HG02943 (cell line): ENCODE measurements around the gene FMN1.

Experiments
- ATAC-seq: cut with Tn5 transposase; IDR thresholded peaks from one replicate; pipeline ENCODE4 v1.9.1; 2021; ENCODE audit warnings: mild to moderate bottlenecking, low read depth, moderate library complexity; ENCODE audit not compliant: unreplicated experiment

The FMN1 gene

DNA sequence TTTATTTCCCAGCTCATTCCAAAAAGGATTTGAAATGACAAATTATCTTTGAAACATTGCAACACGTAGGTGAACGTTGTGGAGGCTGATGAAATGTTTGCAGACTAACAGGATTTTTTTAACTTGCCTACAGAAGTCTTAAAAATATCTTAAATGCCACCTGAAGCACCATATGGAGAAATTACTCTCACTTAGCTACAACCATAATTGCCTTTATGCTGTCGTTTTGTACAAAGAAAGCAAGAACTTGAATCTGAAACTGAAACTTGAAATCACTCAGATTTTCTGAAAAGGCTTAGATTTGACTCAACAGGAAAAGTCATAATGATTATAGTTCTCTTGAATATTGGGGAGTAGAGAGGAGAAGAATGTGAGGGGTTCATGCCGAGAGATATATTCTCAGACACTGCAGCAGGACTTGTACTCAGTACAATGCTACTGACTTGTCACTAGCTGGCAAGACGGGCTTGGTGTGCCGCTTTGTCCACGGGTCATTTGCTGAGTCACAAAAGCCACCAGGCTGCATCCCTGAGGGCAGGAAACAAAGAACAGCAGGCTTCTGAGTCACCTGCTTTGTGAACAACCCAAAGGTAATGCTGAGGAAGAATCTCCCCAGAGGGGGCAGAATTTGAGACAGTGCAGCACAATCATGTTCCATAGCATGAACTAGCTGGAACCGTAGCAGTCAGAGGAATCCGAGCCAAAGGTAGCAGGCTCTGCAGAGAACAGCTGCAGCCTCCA lies 7.1 kb upstream of the FMN1 start:
- ATAC-seq: peak; percentile 79

DNA sequence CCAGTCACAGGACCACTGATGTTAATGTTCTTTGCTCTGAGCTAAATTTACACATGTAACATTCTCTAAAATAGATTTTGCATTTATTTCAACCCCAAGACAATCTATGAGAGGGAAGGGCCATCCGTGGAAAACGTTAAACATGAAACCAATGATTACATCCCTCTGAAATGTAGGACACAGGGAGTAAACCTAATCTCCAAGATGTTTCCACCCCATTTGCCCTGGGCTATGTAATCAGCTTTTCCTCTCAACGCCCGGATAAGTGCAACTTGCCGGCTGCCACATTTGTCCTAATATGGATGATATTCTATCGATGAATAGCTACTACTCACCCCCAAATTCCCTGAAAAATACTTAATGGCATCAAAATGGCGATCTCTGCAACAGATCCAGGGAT lies 6.4 kb upstream of the FMN1 start:
- ATAC-seq: no peak

DNA sequence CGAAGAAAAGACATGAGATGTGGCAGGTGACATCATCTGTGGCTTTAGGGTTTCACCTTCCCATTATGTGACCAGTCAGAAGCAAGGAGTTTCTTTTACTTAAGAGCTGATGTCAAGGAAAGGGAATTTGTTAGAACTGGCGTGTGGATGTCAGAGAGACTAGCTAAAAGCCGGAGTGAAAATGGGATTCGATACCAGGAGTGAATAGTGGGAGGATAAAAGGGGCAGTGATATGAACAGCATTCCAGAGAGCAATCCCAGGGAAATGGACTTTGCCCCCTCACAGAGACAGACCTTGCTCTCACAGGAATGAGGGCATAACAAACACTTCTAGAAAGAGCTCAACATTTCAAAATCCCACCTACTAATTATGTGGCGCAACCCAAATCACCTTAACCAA lies 5.9 kb upstream of the FMN1 start:
- no peak for ATAC-seq

DNA sequence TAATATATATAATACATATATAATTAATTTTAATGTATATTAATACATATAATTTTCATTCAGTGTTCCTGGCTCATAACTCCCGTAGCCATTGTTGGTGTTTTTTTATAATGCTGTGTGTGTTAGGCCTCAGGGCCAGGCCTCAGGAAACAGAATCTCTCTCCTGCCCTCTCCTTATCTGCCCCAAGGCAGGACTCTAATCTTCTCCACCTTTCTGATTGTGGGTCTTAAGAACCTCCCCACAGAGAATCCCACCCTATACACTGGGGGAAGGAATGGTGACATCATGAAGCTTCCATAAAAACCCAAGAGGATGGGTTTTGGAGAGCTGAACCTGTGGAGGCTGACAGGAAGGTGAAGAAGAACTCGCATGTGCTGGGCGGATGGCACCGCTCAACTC lies 4.0 kb upstream of the FMN1 start:
- ATAC-seq: no peak

DNA sequence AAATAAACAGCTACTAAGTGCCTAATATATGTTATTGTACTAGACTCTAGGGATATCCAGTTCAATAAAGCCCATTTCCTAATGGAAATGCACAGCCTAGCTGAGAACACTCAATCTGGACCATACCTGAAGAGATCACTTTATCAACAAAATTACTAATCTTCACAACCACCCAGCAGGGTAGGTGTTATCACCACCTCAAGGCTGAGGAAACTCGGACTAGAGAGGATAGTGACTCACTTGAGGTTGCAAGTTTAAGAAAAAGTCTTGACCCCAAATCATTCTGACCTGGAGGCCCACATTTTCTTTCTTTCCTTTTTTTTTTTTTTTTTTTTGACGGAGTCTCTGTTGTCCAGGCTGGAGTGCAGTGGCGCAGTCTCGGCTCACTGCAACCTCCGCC lies 3.1 kb upstream of the FMN1 start:
- ATAC-seq: no peak

DNA sequence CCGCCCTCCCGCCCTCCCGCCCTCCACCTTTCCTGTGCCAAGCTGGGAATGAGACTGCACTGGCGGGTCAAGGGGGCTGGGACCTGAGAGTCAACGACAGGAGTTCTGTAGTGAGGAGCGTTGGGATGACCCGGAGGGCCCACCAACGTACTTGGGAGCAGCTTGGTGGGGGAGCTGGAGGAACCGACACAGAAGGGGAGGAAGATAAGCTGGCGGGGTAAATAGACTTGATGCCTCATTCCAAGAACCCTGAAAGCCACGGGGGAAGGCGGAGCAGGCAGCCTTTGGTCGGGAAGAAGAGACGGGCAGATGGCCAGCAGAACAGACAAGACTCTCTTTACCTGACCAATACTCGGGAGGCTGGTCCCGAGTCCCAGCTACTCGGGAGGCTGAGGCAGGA lies 277 bp downstream of the FMN1 start:
- ATAC-seq: no peak

DNA sequence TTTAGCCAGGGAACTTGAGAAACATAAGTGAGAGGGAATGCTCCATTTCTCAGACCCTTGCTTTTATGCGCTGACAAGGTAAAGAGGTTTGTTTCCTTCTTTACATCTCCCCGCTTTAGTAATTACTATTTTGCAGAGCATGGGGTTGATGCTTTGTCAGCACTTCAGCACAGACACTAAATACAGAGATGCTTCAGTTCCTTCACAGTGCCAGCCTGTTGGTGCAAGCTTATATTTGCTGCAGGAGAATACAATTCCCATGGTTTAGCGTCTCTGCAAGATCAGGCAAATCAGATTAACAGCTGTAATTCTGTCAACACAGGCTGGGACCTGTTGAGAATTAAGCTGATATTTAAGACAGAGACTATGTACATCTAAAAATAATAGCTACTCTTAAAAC lies 2.9 kb downstream of the FMN1 start:
- no peak for ATAC-seq

DNA sequence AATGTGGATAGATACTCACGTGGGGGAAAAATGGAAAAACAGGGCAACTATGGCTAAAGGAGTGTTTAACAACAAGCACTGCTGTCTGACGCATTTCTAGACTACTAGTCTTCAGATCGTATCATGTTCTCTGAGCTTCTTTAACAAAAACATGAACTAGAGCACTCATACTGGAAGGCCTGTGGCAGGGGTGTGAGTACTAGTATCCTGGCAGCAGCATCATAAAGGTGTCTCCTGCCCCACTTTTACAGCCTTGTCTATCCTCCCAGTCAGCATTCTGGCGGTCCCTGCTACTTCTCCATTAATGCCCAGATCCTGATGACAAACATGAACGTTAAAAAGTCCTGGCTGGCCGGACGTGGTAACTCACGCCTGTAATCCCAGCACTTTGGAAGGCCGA lies 4.0 kb downstream of the FMN1 start:
- ATAC-seq: no peak

DNA sequence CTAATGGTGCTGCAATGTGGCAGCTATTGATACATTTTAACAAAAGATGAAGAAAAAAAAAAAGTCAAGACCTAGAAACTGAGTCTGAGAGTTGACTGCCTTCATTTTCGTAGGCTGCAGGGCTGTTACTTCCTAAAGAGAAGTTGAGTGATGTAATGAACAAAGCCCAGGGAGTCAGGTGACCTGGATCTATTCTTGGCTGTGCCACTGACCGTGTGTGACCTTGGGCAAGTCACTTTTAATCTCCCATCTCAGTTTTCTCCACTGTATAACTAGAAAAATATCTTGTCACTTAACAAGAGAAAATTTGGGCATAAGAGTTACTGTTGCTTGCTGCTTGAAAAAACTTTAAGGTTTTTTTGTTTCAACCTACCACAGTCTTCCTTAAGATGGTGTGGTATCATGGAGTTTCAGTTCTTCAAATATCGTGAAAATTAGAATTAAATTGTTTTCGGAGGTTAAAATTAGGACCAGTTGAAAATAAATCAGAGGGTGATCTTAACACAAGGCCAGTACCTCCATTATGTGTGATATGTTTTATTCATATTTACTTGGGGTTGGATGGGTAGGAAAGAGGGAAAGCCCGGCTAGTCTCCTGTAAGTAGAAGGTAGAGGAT lies 5.8 kb downstream of the FMN1 start:
- no peak for ATAC-seq

DNA sequence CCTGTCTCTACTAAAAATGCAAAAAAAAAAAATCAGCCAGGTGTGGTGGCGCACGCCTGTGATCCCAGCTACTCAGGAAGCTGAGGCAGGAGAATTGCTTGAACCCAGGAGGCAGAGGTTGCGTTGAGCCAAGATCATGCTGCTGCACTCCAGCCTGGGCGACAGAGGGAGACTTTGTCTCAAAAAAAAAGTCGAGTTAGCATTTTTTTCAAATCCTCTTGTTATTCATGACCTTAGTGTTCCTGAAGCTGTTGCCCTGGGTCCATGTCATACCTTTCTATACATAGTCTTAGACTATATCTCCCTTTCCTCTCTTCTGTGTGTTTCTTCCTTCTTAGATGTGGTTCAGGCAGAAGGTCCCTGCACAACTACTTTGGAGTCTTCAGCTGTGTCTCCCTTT lies 6.4 kb downstream of the FMN1 start:
- no peak for ATAC-seq

DNA sequence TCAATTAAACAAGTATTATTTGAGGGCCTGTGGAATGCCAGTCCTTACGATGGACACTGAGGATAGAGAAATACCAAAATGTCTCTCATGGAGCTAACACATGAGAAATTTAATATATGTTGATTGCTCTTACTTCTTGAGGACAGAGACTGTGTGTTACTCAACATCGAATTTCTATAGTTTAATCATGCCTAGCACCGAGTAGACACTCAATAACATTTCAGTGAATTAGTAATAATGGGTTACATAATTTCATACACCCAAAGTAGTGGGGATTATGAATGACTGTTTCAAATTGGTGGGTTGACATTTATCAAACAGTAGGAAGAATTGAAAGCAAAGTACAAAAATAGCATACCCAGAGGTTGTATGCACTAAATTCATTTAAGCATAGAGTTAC lies 11.2 kb downstream of the FMN1 start:
- ATAC-seq: no peak

DNA sequence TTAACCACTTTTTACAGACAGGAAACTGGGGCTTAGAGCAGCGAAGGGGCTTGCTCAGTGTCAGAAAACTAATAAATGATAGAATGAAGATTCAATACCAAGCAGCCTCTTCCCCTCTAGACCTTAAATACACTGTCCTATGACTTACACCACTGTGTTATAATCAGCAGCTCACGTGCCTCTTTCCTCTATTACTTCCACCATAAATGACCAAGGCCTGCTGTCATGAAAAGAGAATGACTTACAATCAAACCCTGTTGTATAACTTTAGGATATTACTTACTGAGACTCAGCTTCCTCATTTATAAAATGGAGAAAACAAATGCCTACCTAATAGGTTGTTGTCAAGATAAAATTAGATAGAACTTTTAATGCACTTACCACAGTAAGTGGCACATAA lies 11.6 kb downstream of the FMN1 start:
- ATAC-seq: no peak

DNA sequence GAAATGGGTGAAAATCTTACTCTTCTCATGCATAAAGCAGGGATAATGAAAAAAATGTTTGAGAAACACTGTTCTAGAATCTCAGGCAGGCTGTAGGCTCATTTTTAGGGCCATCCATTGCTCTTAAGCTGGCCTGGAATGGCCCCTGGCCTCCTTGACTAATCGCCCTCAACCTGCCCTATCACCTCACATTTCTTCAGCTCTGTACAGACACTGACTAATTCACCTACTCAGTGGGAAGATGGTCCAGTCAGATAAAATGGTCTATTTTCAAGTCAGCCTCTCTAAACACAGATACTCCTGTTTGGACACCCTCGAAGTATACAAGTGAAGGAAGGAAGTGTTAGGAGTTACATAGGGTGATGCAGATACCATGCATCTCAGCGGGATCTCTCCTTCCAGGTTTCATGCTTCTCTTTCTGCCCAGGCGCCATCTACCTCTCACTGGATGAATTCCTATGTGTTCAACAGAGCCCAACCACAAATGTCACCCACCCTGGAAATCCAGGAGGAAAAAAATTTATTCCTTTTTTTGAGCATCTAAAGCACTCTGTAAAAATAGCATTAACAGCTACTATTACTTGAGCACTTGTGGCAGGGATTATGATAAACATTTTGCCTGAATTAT lies 12.1 kb downstream of the FMN1 start:
- no peak for ATAC-seq

DNA sequence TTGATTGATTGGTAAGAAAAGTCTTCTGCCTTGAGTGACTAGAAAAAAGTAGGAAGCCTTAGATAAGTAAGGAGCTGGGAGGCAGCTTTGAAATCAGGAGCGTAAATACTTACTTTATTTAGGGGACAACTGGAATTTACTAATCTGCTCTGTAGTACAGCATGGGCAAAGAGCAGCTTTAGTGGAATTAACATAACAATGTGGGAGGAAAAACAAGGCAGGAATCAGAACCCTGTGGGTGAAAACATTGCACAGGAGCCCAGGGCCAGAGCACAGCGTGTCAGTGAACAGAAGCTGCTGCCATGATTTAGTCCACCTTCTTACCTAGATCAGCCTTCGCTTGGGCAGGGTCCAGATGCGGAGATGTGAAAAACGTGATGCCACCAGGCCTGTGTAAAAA lies 14.6 kb downstream of the FMN1 start:
- no peak for ATAC-seq

DNA sequence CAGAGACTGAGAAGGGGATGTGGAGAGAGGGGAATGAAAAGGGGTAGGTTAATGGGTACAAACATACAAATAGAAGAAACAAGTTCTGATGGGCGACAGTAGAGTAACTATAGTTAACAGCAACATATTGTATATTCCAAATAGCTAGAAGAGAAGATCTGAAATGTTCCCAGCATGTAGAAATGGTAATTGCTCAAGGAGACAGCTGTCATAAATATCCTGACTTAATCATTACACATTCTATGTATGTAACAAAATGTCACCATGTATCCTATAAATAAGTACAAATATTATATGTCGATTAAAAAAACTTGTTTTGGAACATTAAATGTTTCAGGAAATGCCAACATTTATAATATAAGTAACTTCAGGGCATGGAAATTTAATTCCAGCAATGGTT lies 23.3 kb downstream of the FMN1 start:
- no peak for ATAC-seq

DNA sequence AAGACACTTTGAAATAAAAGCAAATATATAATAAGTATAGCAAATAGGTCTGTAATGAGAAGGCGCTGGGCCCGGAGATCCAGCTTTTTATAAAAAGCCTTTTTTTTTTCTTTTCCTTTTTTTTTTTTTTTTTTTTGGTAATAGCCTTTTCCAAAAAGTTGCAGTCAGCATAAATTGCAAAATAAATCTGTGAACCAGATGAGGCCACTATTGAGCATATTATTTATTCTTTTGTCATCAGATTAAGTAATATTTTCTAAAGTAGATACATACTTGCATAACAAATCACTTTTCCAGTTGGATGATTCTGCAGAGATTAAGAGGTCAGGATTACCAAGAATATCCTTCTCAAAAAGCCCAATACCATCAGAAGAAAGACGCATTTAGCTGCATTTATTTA lies 24.9 kb downstream of the FMN1 start:
- ATAC-seq: no peak

DNA sequence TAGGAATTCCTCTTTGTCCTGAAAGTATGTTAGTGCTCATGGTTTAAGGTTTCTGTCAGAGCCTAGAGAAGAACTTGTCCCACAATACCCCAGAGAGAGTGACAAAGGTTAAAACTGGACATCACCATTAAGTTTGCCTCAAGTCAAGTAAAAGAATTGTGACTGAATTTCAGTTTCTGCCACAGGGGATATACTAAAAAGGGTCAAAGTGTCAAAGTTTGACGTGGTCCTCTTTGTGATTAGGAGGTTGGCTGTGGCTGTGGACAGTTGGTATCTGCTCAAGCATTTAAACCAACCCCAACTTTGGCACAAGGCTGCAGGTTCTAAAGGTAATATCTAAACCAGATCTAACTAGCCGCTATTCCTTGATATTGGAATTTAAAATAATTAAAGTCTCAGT lies 26.1 kb downstream of the FMN1 start:
- no peak for ATAC-seq

DNA sequence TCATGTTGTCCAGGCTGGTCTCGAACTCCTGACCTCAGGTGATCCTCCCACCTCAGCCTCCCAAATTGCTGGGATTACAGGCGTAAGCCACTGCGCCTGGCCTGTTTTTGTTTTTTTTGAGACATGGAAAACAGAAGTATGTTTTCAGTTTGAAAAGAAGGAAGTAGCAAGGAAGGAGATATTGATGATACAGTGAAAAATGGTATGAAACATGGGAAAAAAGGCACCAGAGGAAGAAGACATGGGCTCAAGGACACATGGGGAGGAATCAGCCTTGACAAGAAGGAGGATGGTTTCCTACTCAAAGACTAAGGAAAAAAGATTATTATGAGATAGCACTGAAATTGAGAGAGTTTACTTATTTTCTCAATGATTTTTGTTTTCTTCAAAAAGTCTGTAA lies 30.7 kb downstream of the FMN1 start:
- no peak for ATAC-seq

DNA sequence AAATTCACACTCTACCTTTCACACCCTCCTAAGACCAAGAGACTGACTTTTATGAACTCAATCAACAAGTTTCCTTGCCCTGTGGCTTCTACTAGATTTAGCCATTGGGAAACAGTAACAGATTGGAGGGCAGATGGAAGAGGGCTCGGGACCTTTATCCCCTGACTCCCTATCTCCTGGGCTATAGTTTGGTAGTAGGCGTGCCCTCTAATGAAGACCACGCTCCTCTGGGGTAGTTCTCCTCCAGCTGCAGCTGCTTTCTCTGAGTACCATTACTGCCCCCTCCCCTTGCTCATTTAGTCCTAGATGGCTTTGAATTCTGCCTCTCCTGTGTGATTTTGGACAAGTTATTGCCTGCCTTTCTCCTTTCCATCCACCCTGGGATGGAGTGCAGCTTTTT lies 33.3 kb downstream of the FMN1 start:
- no peak for ATAC-seq

DNA sequence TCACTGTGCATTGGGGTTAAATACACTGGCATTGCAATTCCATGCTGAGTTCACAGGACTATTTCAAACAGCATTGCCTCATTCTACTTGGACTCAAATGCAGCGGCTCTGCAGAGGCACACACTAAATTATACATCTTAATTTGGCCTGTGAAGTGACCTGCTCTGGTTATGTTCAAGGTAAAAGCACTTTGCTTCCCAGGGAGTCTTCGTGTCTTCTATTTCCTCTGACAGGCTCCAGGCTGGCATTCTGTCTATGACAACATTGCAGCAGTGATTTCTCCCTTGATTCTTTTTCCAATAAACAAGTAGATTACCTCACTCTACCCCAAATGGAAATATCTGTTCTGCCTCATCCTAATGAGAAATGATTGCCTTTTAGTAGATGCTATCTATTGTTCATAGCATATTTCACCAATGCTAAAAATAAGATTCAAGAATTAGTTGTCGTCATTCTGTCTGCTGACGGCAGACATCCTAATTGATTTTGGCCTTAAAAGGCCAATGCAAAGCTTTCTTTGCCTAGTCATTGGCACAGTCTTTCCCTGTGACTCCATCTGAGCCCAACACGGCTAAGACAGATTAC lies 33.8 kb downstream of the FMN1 start:
- no peak for ATAC-seq

DNA sequence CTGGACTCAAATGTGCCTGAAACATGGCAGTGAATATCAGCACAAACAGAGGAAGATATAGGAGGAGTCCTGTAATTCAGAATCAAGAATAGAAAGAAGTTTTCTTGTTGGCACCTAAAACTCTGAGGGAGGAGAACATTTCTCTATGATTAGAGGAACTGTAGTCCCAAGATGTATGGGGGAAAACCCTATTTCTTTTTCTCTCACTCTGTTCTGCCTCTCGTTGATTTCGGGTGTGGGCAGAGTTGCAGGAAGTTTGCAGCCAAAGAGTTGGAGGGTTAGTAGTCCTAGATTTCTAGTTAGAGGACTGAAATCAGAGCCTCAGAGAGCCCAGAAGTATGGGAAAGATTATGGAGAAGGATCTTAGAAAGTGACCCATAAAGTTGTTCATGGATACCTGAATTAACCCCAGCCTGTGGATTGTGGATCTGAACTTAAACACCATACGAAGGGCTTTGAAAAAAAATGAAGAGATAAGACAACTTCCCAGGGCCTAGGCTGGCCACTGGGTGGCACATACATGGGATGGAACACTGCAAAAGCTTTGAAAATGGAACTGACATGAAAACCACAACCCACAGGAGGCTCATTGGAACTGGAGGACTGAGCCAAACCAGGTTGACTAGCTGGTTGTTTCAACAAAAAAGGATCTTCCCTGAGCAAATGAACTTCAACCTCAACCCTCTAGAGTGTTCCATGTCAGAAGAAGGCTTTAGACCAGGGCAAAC lies 34.6 kb downstream of the FMN1 start:
- ATAC-seq: no peak
